SK-N-SH treated with all-trans-retinoic acid at 6 μM for 48 hours (cell line): ENCODE measurements around the gene CCT7.

Experiments used
- CSRNP3 ChIP-seq: fragments of 250-450 bp; sonication (Bioruptor Pico); IDR thresholded peaks from 2 replicates; pipeline ENCODE4 v1.5.1; 2021; ENCODE audit warnings: mild to moderate bottlenecking, moderate library complexity
- ISL1 ChIP-seq: fragments of 250-450 bp; sonication (Bioruptor Pico); IDR thresholded peaks from 2 replicates; pipeline ENCODE4 v2.1.2; 2022; ENCODE audit warnings: mild to moderate bottlenecking, moderate library complexity
- PATZ1 ChIP-seq: fragments of 250-450 bp; sonication (Bioruptor Pico); IDR thresholded peaks from 2 replicates; pipeline ENCODE4 v1.8.0; 2020; ENCODE audit warnings: mild to moderate bottlenecking, moderate library complexity, borderline replicate concordance
- PPARA ChIP-seq: fragments of 250-450 bp; sonication (Bioruptor Pico); IDR thresholded peaks from 2 replicates; pipeline ENCODE4 v1.5.0; 2020; ENCODE audit warnings: mild to moderate bottlenecking, borderline replicate concordance
- RARB ChIP-seq: fragments of 250-450 bp; sonication (Bioruptor Pico); IDR thresholded peaks from 2 replicates; pipeline ENCODE4 v1.8.0; 2021; ENCODE audit warnings: mild to moderate bottlenecking, moderate library complexity
- ZFP3 ChIP-seq: fragments of 250-450 bp; sonication (Bioruptor Pico); IDR thresholded peaks from 2 replicates; pipeline ENCODE4 v1.5.0; 2020; ENCODE audit warnings: mild to moderate bottlenecking, moderate library complexity

- TF ChIP-seq PATZ1 (no peak), PPARA (CRISPR knock-in tag) (no peak), ZFP3 (CRISPR knock-in tag) (no peak), CSRNP3 (CRISPR knock-in tag) (no peak), RARB (CRISPR knock-in tag) (no peak), ISL1 (CRISPR knock-in tag) (no peak)
Measured at GRCh38 chr2:73205611-73206010, 28.5 kb upstream of the CCT7 start.
